HTR-8/SVneo (cell line): ENCODE results near the gene AP5B1.

ENCODE experiments used
- DNase-seq: peaks from one replicate; pipeline ENCODE4 v3.0.0; 2011; ENCODE audit warnings: low spot score, mixed read lengths; ENCODE audit not compliant: insufficient read length
- FAIRE-seq: peaks from 2 replicates; lab custom pipeline; 2011; peaks lifted over from hg19 to GRCh38; lab: Jason Lieb, UNC

AP5B1 gene, protein sequence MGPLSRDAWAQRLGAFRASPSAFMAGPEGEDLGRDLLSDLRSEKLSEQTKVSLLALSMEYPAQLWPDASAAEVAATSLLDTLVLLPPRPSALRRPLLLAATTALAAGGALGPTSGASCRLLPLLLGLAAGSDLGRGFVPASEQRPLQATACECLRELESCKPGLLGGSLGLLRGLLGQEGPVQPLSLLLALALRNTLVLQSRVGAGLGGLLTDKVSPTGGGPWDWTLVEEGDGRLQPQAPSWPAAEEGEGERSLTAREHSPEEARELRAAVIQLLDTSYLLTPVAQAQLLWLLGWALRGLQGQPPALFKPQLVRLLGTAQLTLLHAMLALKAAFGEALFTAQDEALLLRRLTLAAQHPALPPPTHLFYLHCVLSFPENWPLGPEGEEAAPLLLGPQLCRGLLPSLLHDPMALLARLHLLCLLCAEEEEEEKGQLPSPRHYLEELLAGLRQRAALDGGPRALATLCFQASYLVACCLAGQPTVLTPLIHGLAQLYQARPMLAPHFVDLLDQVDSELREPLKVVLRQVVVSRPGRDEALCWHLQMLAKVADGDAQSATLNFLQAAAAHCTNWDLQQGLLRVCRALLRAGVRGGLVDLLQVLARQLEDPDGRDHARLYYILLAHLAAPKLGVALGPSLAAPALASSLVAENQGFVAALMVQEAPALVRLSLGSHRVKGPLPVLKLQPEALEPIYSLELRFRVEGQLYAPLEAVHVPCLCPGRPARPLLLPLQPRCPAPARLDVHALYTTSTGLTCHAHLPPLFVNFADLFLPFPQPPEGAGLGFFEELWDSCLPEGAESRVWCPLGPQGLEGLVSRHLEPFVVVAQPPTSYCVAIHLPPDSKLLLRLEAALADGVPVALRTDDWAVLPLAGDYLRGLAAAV

GRCh38 chr11:65780770-65781151, at the start of gene AP5B1:
AP5B1 (minus strand) TSS chr11:65780976; CDS start chr11:65780591, 385 bp downstream.
- peak; percentile 95 for FAIRE-seq

DNA sequence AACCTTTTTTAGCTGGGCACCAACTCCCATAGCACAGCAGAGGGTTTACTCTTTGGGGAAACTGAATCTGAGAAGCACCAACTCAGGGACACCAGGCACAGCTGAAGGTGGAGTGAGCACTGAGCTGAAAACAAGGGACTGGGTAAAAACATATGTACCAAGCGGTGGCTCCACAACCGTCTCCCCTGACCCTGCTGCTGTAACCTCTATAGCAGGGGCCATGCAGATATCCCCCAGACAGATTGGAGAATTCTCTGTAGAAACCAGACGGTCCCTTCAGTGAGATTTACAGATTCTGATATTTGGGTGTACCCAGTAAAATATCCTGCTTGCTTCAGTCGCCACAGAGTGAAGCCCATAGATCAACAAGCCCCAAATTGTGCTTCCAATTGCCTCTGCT, 48.7 kb upstream of the AP5B1 start:
- DNase-seq (no peak), FAIRE-seq (no peak)

More at GRCh38 chr11:65780770-65781151, at the start of gene AP5B1:
- DNase-seq = peak; percentile 81

DNA sequence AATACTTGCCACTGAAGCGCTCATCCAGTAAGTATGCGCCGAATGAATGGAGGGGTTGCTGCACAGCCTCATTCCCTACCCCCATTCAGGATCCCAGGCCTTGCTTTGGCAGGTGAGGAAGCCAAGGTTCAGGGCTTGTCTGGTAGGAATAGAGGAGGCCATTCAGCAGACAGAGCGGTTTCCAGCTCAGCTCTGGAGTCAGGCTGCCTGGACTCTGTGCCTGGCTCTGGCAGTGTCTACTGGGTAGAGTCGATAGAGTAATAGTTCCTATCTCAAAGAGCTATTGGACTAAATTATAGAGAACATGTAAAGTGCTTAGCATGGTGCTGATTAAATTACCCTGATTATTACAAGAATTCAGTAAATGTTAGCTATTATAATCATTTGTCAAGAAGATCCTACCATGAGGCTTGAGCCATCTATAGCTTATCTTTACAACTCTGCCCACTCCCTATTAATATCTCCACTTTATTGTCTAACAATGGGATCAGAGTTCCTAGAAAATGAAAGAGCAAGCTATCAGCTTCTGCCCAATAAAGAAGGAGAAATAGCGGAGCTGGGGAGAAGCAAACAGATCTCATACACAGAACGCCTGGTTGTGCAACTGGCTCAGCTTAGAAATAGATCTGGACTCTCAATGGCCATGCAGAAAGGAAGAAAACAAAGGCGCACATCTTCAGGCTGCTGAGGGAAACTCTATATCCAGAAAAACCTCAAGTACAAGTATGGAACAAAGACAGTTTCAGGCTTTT, 46.4 kb upstream of the AP5B1 start:
- no peak for DNase-seq
- FAIRE-seq = no peak

DNA sequence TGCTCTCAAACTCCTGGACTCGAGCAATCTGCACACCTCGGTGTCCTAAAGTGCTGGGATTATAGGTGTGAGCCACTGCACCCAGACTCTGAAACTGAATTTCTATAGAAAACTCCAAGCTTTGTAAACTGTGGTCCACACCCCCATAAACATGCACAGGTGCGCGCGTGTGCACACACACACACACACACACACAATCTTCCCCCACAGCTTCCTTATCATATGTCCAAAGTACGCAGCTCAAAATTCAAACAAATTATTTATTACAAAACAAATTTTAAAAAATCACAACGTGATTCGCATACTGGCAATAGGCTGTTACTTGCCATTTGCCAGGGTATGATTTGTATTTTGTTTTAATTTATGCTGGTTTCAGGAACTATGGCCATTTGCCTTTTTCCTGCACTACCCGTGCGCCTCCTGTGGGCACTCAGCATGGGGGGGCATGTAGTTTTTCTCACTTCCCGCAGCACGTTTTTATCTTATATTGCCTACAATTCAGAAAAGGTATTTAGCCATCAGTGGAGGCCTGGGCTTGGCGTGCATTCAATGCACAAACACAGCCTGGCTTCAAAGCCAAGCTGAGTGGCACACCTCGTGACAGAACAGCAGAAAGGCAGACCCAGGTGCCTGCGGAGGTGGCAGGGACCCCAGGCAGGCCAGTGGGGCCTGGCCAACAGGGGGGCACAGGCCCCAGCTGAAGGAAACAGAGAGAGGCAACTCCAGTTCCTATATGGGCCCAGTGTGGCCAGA, 42.2 kb upstream of the AP5B1 start:
- no peak for FAIRE-seq
- no peak for DNase-seq

- FAIRE-seq = no peak
- DNase-seq = no peak
These were observed 40.3 kb upstream of the AP5B1 start for GRCh38 chr11:65821107-65821506.

- FAIRE-seq (peak; percentile 95), DNase-seq (peak; percentile 98)
These were observed 37.3 kb upstream of the AP5B1 start for GRCh38 chr11:65817835-65818680.

GRCh38 chr11:65817312-65817834, 36.6 kb upstream of the AP5B1 start:
- DNase-seq = no peak
- FAIRE-seq = no peak

DNA sequence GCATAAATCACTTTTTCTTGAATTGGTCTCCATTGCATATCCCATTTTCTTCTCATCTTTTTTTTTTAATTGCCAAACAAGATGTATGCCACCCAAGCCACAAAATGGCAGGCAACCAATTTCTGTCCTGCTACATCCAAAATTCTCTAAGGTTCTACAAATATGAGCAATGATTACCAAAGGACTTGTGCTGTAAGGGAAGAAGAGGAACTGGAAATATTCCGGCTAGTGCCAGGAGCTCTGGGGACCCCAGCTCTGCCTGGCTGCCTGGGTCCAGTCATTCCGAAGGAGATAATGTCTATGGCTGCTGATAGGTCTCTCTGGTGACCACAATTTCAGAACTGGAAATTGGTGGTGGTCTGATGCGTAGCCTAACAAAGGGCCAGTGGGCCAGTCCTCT, 35.9 kb upstream of the AP5B1 start:
- DNase-seq (no peak), FAIRE-seq (no peak)

- FAIRE-seq (no peak), DNase-seq (no peak)
These were observed 34.3 kb upstream of the AP5B1 start for GRCh38 chr11:65814986-65815565.

DNA sequence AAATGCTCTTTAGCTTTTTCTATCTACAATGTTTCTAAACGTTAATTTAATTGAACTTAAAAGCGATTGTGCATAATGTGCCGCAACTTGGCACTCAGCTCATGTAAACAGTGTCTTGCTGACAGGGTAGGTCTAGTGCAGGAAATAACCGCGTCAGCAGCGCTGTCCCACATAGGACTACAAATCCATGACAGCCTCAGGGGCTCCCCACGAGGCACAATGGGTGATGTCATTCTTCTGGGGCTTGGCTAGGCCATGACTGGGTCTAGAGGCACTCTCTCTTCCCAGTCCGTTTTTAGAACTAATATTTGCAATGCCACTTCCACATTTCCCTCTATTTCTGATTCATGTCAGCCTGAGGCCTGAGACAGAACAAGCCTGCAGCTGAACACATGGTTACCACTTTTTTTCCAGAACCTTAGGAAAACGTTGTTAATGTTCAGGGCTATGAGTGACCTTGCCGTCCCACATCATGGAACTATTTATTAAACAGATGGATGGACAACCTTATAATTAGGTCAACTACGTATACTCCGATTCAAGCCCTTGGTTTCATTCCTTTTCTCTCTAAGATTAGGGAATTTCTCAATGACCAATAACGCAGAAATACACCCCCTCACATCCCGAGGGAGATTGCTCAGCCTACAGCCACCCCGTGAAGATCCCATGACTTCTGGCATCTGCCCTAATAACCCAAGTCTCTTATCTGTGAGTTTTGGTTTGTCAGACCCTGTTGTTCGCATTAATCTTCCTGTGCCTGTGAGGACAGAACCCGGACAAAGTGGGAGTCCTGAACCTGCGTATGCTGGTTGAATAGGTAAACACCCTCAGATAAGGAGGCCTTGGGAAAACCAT, 33.6 kb upstream of the AP5B1 start:
- FAIRE-seq = no peak
- DNase-seq = no peak

DNA sequence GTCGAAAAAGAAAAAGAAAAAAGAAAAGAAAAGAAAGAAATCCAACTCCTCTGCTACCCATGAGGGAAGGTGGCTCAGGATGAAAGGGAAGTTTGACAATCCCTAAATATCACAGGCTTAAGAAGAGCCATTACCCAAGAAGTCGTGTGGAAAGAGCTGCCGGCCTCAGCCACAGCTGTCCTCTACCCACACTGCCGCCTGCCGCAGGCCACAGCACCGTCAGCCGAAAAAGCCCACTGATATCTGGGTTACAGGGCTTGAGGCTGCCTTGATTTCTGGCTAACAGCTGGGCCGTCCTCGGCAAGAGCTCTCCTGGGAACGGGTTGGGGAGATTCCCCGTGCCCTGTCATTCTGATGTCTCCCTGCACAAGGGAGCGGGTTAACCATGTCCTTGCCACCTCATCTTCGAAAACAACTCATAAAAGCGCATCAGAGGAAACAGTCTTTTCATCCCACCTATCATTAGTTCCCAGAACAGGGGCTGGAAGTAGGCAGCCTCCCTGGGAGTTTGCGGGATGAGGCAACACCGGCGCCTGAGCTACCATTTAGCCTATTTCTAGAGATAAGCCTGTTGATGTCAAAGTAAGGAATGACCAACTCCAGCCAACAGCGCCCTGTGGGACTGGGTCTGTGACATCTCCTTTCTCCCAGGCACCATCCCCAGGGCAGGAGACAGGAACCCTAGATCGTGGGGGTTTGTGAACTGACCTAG, 31.1 kb upstream of the AP5B1 start:
- DNase-seq (no peak), FAIRE-seq (peak; percentile 4)

DNA sequence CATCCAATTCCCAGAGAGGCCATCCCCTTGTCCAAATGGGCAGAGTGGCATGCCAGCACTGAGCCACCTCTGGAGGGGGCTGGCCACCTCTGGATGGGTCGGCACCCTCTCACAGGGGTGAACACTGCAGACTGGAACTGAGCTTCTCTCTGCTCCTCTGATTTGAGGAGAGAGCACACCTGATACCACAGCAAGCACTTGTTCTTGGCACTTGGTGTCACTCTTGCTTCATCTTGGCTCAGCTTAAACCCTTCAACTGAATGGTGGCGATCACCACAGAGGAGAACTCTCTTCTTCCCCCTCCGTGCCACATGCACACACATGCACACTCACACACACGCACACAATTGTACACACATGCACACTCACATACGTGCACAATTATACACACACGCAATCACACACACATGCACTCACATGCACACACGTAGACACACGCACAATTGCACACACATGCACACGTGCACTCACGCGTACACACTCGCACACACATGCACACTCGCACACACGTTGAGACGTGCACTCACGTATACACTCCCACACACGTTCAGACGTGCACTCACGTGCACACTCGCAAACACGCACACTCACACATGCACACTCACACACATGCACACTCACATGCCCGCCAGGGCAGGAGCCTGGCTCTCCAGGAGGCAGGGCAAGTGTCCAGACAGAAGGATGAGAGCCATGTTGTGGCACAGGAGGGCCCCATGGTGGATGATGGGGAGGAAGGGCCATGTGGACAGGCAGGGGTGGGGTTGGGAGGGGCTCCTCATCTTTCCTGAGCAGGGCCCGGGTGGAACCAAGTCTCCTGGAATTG, 29.5 kb upstream of the AP5B1 start:
- DNase-seq = no peak
- peak; percentile 100 for FAIRE-seq

DNA sequence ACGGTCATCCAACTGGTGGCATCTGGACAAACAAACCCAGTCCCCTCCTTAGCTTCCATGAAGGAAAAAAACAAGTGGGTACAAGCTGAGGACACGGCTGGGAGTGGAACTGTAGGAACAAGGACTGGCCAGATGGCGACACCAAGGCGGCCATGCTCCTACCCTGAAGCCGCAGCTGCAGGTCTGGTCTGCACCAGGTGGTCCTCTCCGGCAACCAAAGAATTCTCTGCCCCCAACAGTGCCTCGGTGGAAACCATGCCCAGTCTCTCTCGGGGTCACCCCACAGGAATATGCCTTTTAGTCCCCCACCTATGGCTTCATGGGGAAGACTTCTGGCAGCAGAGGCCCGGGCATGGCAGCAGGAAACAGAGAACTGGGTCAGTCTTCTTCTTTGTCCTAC, 28.7 kb upstream of the AP5B1 start:
- FAIRE-seq (no peak), DNase-seq (no peak)

GRCh38 chr11:65808744-65809341, 28.1 kb upstream of the AP5B1 start:
- DNase-seq (no peak), FAIRE-seq (no peak)

DNA sequence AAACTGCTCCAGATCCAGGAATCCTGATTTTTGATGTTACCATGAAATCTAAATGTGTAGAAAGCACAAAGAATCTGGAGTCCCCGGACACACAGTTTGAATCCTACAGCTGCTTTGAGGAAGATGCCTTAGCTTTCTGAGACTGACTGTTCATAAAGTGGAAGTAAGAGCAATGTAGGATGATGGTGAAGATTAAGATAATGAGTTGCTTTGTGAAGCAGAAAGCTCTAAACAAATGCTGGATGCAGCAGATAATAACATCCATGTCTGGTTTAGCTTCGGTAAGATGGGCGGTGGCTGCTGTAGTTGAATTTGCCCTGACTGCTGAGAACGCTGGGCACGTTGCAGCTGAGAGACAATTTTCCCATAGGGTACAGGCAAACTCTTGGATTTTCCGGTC, 26.2 kb upstream of the AP5B1 start:
- FAIRE-seq (peak; percentile 52), DNase-seq (no peak)
